ENCODE data around the gene TMEM244. TPM values are rescaled to one million over a fixed set of nuclear protein-coding genes. Genes with fewer than 3 reads are reported as not detected.
A peak's percentile ranks its signal among the peaks of the same experiment; 100 is the strongest.

TMEM244 gene
- total and polyA plus RNA-seq, 3 experiments from 2014 or later, result 0.44 to 3.2 TPM; not detected in 1

DNA sequence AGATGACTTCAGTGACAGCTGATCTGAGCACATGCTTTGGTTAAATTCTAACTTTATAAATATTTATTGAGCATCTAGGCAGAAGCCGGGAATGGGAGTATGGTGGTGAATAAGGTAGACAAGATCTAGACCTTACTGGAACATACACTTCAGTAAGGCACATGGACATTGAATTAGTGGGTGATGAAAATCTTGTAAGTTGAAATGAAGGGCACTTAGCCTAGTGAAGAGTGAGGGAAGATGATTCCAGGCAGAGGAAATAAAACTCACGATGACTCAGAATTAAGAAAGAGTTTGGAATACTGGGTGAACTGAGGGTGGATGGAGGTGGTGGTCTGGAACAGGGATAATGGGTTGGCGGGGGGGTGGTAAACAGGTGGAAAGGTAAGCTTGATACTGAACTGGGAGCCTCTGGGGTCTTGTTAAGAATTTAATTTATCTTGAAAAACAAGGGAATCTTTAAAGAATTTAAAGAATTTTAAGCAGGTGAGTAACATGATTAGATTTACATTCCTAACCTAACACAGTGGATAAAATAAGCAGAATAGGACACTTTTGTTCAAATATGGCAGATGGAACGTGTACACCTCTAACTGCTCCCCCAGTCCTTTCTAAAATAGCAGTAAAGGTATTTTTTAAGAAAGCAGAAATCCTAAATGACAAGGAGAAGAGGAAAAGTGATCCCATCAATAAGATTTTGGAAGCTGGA is 75.9 kb downstream of the TMEM244 start:
- Mint-ChIP-seq H3K4me1 (no peaks in the 10 kb centered on the region), H3K9me3 (peaks cover 0 to 3% (median 0%) of the 10 kb centered on the region in 5 donors), H3K36me3 (peaks cover 0 to 4% (median 0%) of the 10 kb centered on the region in 3 donors), H3K27ac (peak overlapping the region in 1 of 8 donors; percentile 48), H3K27me3 (peaks cover 0 to 31% of the 10 kb centered on the region in 2 donors), H3K4me3 (no peak overlapping the region)
- no peaks in the 10 kb centered on the region for H3K36me3 ChIP-seq (ENCODE audit: insufficient read depth, low read length)
- ChIA-PET CTCF (interaction anchor here (1.2 kb wide), 1 partner anchor 10 kb away, joined by 4 read pairs; no protein-coding TSS in a partner anchor), POLR2A (no interaction called here)
- no peak overlapping the region for H3K27ac ChIP-seq (ENCODE audit: low read depth, low read length)
- H3K4me1 ChIP-seq (ENCODE audit: insufficient read depth, low read length), result no peaks in the 10 kb centered on the region
- H3K9me3 ChIP-seq (ENCODE audit: low read length), result no peaks in the 10 kb centered on the region
- no peak overlapping the region for H3K4me3 ChIP-seq (ENCODE audit: low read length)
- no peaks in the 10 kb centered on the region for H3K27me3 ChIP-seq (ENCODE audit: insufficient read depth, low read length, poor library complexity, severe bottlenecking)
- DNase-seq, result no peak

Other genes with a start within 250 kb of the TMEM244 start
- gene ARHGAP18, start 151.1 kb downstream of the TMEM244 start, total RNA-seq, result 1 to 10 TPM; 6.5 to 7.2 TPM
- 5.8 TPM for gene ARHGAP18, start 151.1 kb downstream of the TMEM244 start, polyA plus RNA-seq
- gene L3MBTL3, start 157.3 kb upstream of the TMEM244 start, total RNA-seq, result 10 to 100 TPM; 10.2 to 11.1 TPM
- gene L3MBTL3, start 157.3 kb upstream of the TMEM244 start, polyA plus RNA-seq, result 6.6 TPM